Measurements from ENCODE around the gene VIPAS39. TPM values are rescaled to one million over a fixed set of nuclear protein-coding genes. Genes with fewer than 3 reads are reported as not detected.

The VIPAS39 gene
- total and polyA plus RNA-seq, 2 of the 13 experiments (the other 11 are each of a cell fraction or from before 2014, with no cell fraction given) = 13.3 to 21.5 TPM

GRCh38 chr14:77457115-77457521, 283 bp downstream of the VIPAS39 start (continued):
- TF ChIP-seq MXD1 (CRISPR knock-in tag; IDR thresholded peaks at IDR 0.05) (0 out of 2 replicates have a peak, but pooled peaks have one; percentile 5), HIVEP1 (CRISPR knock-in tag; IDR thresholded peaks at IDR 0.05) (0 out of 2 replicates have a peak, but pooled peaks have one; percentile 3), ZNF282 (IDR thresholded peaks at IDR 0.05; ENCODE audit: partially characterized antibody) (no peak), KLF6 (CRISPR knock-in tag; IDR thresholded peaks at IDR 0.05) (peak; percentile 14; the same call in 1 of the 2 replicates), ZSCAN31 (CRISPR knock-in tag; IDR thresholded peaks at IDR 0.05; ENCODE audit: low read depth) (peak; percentile 82; the same call in 1 of the 2 replicates), BRD4 (CRISPR knock-in tag; IDR thresholded peaks at IDR 0.05) (no peak), IKZF5 (CRISPR knock-in tag; IDR thresholded peaks at IDR 0.05) (peak; percentile 83; the same call in 1 of the 2 replicates), ZNF770 (CRISPR knock-in tag; IDR thresholded peaks at IDR 0.05) (no peak), ZFX (CRISPR knock-in tag; IDR thresholded peaks at IDR 0.05; ENCODE audit: low read depth) (peak; percentile 34; the same call in 1 of the 2 replicates), SALL1 (CRISPR knock-in tag; IDR thresholded peaks at IDR 0.05) (peak; percentile 36; the same call in 1 of the 2 replicates), ZNF230 (CRISPR knock-in tag; IDR thresholded peaks at IDR 0.05) (no peak), ZIK1 (CRISPR knock-in tag; IDR thresholded peaks at IDR 0.05; ENCODE audit: borderline replicate concordance, low read depth) (peak; percentile 14; the same call in 1 of the 2 replicates), POGK (CRISPR knock-in tag; conservative IDR thresholded peaks at IDR 0.05) (peak; percentile 51; the same call in 1 of the 2 replicates), MZF1 (CRISPR knock-in tag; IDR thresholded peaks at IDR 0.05; ENCODE audit: borderline replicate concordance) (0 out of 2 replicates have a peak, but pooled peaks have one; percentile 57), ZNF280D (CRISPR knock-in tag; IDR thresholded peaks at IDR 0.05) (no peak), HDAC2 (CRISPR knock-in tag; IDR thresholded peaks at IDR 0.05) (0 out of 2 replicates have a peak, but pooled peaks have one; percentile 5), ZNF678 (CRISPR knock-in tag; IDR thresholded peaks at IDR 0.05) (no peak), SP140L (CRISPR knock-in tag; IDR thresholded peaks at IDR 0.05; ENCODE audit: borderline replicate concordance) (0 out of 2 replicates have a peak, but pooled peaks have one; percentile 45), GZF1 (CRISPR knock-in tag; IDR thresholded peaks at IDR 0.05) (0 out of 2 replicates have a peak, but pooled peaks have one; percentile 18)
